GM12878 (cell line): ENCODE data around the gene FAM90A1. TPM values are rescaled to one million over a fixed set of nuclear protein-coding genes. Genes with fewer than 3 reads are reported as not detected.
"Not testable (repeated sequence)": the region's sequence is repeated elsewhere in the genome, so short reads cannot be mapped to it uniquely, and the experiment has no call there.

ENCODE experiments used
- ATAC-seq: fragments of 200-7000 bp; cut with Tn5 transposase; 3 replicates; pipeline ENCODE4 v1.9.1; 2020; ENCODE audit warnings: mild to moderate bottlenecking, moderate library complexity
- BruUV-seq: library from RNA; stranded (reverse); fragments of 400-500 nt; replicated peaks from 2 replicates; lab custom pipeline; 2021; lab: Mats Ljungman, UMichigan
- CTCF ChIA-PET: fragments of 300-600 bp; sonication (Branson Sonifier 250); formaldehyde crosslinking; extraction: SDS; loops from one replicate; lab custom pipeline; 2021; ENCODE audit warnings: inconsistent platforms; lab: Yijun Ruan, JAX
- POLR2A ChIA-PET: fragments of 350-600 bp; formaldehyde crosslinking; extraction: SDS; loops from one replicate; lab custom pipeline; 2021; ENCODE audit warnings: inconsistent platforms; lab: Charles Lee
- RAD21 ChIA-PET: fragments of 300-600 bp; sonication (Branson Sonifier 250); formaldehyde crosslinking; loops from one replicate; lab custom pipeline; 2023; ENCODE audit warnings: antibody characterized with exemption; ENCODE audit not compliant: unreplicated experiment; lab: Charles Lee
- SMC1A ChIA-PET: fragments of 300-600 bp; sonication (Branson Sonifier 250); formaldehyde crosslinking; loops from one replicate; lab custom pipeline; 2023; ENCODE audit not compliant: unreplicated experiment, uncharacterized antibody; lab: Charles Lee
- DNase-seq: peaks from one replicate; pipeline ENCODE4 v3.0.0-alpha.2; 2011; ENCODE audit warnings: low read depth, low spot score
- FAIRE-seq: peaks from 3 replicates; lab custom pipeline; 2011; peaks lifted over from hg19 to GRCh38; lab: Jason Lieb, UNC
- H2AFZ ChIP-seq: 2 replicates; pipeline ENCODE4 v1.6.0; 2011; ENCODE audit warnings: low read depth, low read length, control low read depth; ENCODE audit not compliant: control insufficient read depth
- H3K27ac ChIP-seq: 2 replicates; pipeline ENCODE4 v1.5.1; 2011; ENCODE audit warnings: control low read depth; ENCODE audit not compliant: control insufficient read depth, insufficient read depth
- H3K27me3 ChIP-seq, 2 experiments: replicated peaks in 1 of 2; 2 replicates each; pipeline versions ENCODE4 v1.6.0 to v1.6.1; 2011; ENCODE audit warnings: low read length in 1 of 2; ENCODE audit not compliant: control insufficient read depth in 2 of 2, insufficient read depth in 2 of 2
- H3K36me3 ChIP-seq, 2 experiments: 2 replicates each; pipeline ENCODE4 v1.5.1; 2011; ENCODE audit warnings: low read length in 1 of 2; ENCODE audit not compliant: control insufficient read depth in 2 of 2, insufficient read depth in 2 of 2
- H3K4me1 ChIP-seq: 2 replicates; pipeline ENCODE4 v1.6.1; 2011; ENCODE audit warnings: mild to moderate bottlenecking, low read length, moderate library complexity, mixed read lengths; ENCODE audit not compliant: control insufficient read depth, insufficient read depth
- H3K4me2 ChIP-seq: 2 replicates; pipeline ENCODE4 v1.6.0; 2011; ENCODE audit warnings: control low read depth; ENCODE audit not compliant: control insufficient read depth, insufficient read depth
- H3K4me3 ChIP-seq: fragments of 200-600 bp; sonication (generic); 2 replicates; pipeline ENCODE4 v1.5.1; 2016
- H3K79me2 ChIP-seq: 2 replicates; pipeline ENCODE4 v1.6.0; 2011; ENCODE audit warnings: low read length; ENCODE audit not compliant: control insufficient read depth, insufficient read depth
- H3K9ac ChIP-seq: 2 replicates; pipeline ENCODE4 v1.8.0; 2011; ENCODE audit warnings: low read length, control low read depth, mixed read lengths; ENCODE audit not compliant: control insufficient read depth, insufficient read depth
- H3K9me3 ChIP-seq: replicated peaks from 3 replicates; pipeline ENCODE4 v1.5.1; 2011; ENCODE audit warnings: mild to moderate bottlenecking, low read length; ENCODE audit not compliant: control insufficient read depth, insufficient read depth
- H4K20me1 ChIP-seq: 2 replicates; pipeline ENCODE4 v1.6.0; 2011; ENCODE audit not compliant: control insufficient read depth, insufficient read depth
- RUNX3 ChIP-seq: IDR thresholded peaks from 2 replicates; pipeline ENCODE4 v1.6.1; 2012; ENCODE audit warnings: low read length, inconsistent platforms
- WGBS: methylation state at CpG from one replicate; pipeline ENCODE4 v1.1.6; 2016; ENCODE audit warnings: low lambda C conversion rate; ENCODE audit not compliant: insufficient replicate concordance, insufficient coverage; ENCODE audit errors: missing lambda C conversion rate; 5-methylcytosine and 5-hydroxymethylcytosine counted together
- in situ Hi-C: fragments of 300-500 bp; cut with MboI; formaldehyde crosslinking; loops from 9 replicates; pipeline ENCODE4 v1.14.3; 2018; ENCODE audit warnings: mixed read lengths
- intact Hi-C: fragments of 100-400 bp; cut with micrococcal nuclease; formaldehyde crosslinking; loops from one replicate; pipeline ENCODE4 v1.14.2; 2022; ENCODE audit not compliant: unreplicated experiment
- polyA plus RNA-seq, 11 experiments: library from polyadenylated mRNA; depleted of rRNA in 4 of 11; unstranded in 6 of 11; stranded (reverse) in 5 of 11; fragments of >200 nt; fragmentation: Nextera tagmentation in 4 of 11; fragmentation: Illumina TruSeq in 1 of 11; extraction: Ambion mirVana in 4 of 11; extraction: Trizol in 1 of 11; gene quantifications; 1 replicate in 1 of 11; 2 replicates in 10 of 11; pipeline versions ENCODE4 v1.2.1 to v1.2.3, GENCODE V29; 2011 to 2016; ENCODE audit warnings: inconsistent platforms in 2 of 11, missing spikeins in 2 of 11, low read depth in 1 of 11
- total RNA-seq, 4 experiments: library from RNA; depleted of rRNA in 3 of 4; stranded (reverse); fragments of >200 nt in 3 of 4; fragmentation: Illumina TruSeq in 1 of 4; extraction: Trizol in 1 of 4; gene quantifications; 2 replicates each; pipeline versions ENCODE4 v1.2.1 to v1.2.3, GENCODE V29; 2013 to 2021
- TF ChIP-seq, protein P1 (sequence below): fragments of 450-650 bp; IDR thresholded peaks from 2 replicates; pipeline ENCODE4 v1.6.1; 2016; ENCODE audit warnings: mild to moderate bottlenecking, moderate library complexity, borderline replicate concordance

Gene FAM90A1
- total and polyA plus RNA-seq, 10 of the 15 experiments (the other 5 are each of a cell fraction or from before 2014, with no cell fraction given) = 0.09 to 0.85 (median 0.46) TPM

GRCh38 chr12:8231049-8231448, 3.6 kb upstream of the FAM90A1 start:
- H2AFZ ChIP-seq, FAIRE-seq, DNase-seq, H3K9me3 ChIP-seq, BruUV-seq, H3K4me1 ChIP-seq, H3K9ac ChIP-seq, POLR2A ChIA-PET, H4K20me1 ChIP-seq, H3K4me2 ChIP-seq, H3K79me2 ChIP-seq, H3K27ac ChIP-seq, H3K4me3 ChIP-seq, H3K36me3 ChIP-seq, ATAC-seq, in situ Hi-C loops, H3K27me3 ChIP-seq: not testable (repeated sequence)
- SMC1A ChIA-PET = interaction anchor here (0.6 to 2.0 kb wide), 6 partner anchors 52 to 184 kb away, joined by 3 to 11 read pairs (median 3); no protein-coding TSS in a partner anchor
- WGBS = 23% methylated on average over 3 of the region's 5 CpGs
- RAD21 ChIA-PET = interaction anchor here (0.8 to 1.5 kb wide), 4 partner anchors 50 to 186 kb away, joined by 3 to 21 read pairs (median 3); no protein-coding TSS in a partner anchor
- CTCF ChIA-PET = interaction anchor here (0.6 to 3.1 kb wide), 17 partner anchors 12 to 298 kb away, joined by 3 to 61 read pairs (median 4); partner anchors contain the start of gene CLEC4A
- TF ChIP-seq, protein P1, sequence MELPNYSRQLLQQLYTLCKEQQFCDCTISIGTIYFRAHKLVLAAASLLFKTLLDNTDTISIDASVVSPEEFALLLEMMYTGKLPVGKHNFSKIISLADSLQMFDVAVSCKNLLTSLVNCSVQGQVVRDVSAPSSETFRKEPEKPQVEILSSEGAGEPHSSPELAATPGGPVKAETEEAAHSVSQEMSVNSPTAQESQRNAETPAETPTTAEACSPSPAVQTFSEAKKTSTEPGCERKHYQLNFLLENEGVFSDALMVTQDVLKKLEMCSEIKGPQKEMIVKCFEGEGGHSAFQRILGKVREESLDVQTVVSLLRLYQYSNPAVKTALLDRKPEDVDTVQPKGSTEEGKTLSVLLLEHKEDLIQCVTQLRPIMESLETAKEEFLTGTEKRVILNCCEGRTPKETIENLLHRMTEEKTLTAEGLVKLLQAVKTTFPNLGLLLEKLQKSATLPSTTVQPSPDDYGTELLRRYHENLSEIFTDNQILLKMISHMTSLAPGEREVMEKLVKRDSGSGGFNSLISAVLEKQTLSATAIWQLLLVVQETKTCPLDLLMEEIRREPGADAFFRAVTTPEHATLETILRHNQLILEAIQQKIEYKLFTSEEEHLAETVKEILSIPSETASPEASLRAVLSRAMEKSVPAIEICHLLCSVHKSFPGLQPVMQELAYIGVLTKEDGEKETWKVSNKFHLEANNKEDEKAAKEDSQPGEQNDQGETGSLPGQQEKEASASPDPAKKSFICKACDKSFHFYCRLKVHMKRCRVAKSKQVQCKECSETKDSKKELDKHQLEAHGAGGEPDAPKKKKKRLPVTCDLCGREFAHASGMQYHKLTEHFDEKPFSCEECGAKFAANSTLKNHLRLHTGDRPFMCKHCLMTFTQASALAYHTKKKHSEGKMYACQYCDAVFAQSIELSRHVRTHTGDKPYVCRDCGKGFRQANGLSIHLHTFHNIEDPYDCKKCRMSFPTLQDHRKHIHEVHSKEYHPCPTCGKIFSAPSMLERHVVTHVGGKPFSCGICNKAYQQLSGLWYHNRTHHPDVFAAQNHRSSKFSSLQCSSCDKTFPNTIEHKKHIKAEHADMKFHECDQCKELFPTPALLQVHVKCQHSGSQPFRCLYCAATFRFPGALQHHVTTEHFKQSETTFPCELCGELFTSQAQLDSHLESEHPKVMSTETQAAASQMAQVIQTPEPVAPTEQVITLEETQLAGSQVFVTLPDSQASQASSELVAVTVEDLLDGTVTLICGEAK = peak; percentile 85
- peak; percentile 35; the same call in 1 of the 2 replicates for TF ChIP-seq RUNX3
- intact Hi-C loops = loop anchor here (1.0 to 10.0 kb wide), 2 partner anchors 46 to 122 kb away; no protein-coding TSS in a partner anchor

DNA sequence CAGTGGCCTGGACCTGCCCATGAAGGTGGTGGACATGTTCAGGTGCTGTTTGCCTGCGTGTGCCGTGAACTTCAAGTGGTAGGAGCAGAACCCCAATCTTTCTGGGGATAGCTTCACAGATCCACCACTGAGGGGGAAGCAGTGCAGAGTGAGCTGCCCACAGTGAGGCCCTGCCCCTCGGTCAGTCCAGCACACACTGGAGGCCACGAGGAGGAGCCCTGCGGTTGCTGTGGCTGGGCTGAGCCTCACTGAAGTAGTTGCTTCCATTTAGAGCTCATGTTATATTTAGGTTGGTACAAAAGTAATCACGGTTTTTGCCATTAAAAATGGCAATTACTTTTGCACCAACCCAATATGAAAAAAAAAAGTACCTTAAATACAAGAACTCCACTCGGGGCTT, 2.1 kb upstream of the FAM90A1 start:
- SMC1A ChIA-PET, H3K4me2 ChIP-seq, intact Hi-C loops, H3K36me3 ChIP-seq, CTCF ChIA-PET, H3K27me3 ChIP-seq, H3K4me3 ChIP-seq, DNase-seq, FAIRE-seq, H3K79me2 ChIP-seq, POLR2A ChIA-PET, ATAC-seq, RAD21 ChIA-PET, in situ Hi-C loops, H3K9me3 ChIP-seq, H4K20me1 ChIP-seq, H3K27ac ChIP-seq, H3K4me1 ChIP-seq, H2AFZ ChIP-seq, H3K9ac ChIP-seq: not testable (repeated sequence)
- TSS peak; percentile 34 for BruUV-seq
- WGBS = 31% methylated on average over 7 of the region's 7 CpGs

GRCh38 chr12:8228607-8229006, 1.2 kb upstream of the FAM90A1 start:
- H3K4me2 ChIP-seq, H3K9ac ChIP-seq, RAD21 ChIA-PET, ATAC-seq, H2AFZ ChIP-seq, H3K27me3 ChIP-seq, H3K9me3 ChIP-seq, intact Hi-C loops, FAIRE-seq, H4K20me1 ChIP-seq, H3K79me2 ChIP-seq, H3K27ac ChIP-seq, SMC1A ChIA-PET, H3K4me3 ChIP-seq, in situ Hi-C loops, H3K4me1 ChIP-seq, DNase-seq, H3K36me3 ChIP-seq, BruUV-seq: not testable (repeated sequence)
- WGBS = 74% methylated on average over 10 of the region's 11 CpGs
- ChIA-PET POLR2A (interaction anchor here (0.6 kb wide), 1 partner anchor 146 kb away, joined by 4 read pairs; no protein-coding TSS in a partner anchor), CTCF (interaction anchor here (2.8 kb wide), 1 partner anchor 119 kb away, joined by 12 read pairs; no protein-coding TSS in a partner anchor)
